HG03439 (cell line): ENCODE data around the gene PJA2.

Source experiments
- ATAC-seq: cut with Tn5 transposase; IDR thresholded peaks from one replicate; pipeline ENCODE4 v1.9.1; 2021; ENCODE audit warnings: mild to moderate bottlenecking, moderate library complexity; ENCODE audit not compliant: unreplicated experiment

Gene PJA2

DNA sequence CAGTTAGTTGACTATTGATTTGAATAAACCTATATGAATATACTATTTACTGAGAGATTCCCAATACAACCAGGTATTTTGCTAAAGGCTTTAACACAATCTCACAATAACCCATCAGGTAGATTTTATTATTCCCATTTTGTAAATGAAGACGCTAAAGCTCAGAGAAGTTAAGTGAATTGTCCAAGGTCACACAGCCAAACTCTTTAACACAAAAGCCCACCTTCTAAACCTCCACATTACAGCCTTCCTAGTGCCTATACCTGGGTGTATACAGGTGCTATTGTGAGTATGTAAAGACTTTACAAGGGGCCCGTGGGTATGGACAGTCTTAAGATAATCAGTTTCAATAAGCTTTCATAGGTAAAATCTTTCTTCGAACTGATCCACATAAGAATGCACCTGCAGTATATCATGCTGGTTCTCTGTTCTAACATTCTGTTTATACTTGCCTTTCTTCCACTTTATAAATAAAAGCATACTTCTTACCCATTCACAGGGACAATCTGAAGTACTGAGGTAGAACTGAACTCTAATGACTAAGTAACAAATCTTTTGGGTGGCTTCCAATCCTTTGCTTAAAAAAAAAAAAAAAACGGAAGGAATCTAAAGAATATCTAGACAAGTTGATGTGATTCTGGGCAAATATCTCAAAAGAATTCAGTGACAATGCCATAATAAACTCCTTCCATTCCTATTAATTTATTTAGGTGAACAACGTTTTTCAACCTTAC lies 59.1 kb downstream of the PJA2 start:
- ATAC-seq: no peak

DNA sequence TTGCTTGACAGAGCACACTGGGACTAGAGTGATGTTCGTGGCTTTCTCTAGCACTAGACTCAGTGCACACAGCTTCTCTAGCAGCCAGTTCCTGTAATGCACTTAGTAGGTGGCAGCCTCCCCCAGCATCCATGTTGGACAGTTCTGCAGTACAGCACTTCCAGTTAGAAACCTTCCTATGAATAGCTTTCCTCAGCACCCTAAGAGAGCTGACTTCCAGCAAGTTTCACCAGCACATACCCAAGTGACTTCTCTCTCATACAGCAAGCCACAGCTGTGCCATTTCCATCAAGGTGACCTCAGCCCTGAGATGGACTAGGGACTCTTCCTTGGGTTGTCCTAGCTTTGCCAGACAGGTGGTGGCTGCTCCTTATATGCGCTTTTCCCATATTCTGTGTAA lies 60.4 kb downstream of the PJA2 start:
- no peak for ATAC-seq

DNA sequence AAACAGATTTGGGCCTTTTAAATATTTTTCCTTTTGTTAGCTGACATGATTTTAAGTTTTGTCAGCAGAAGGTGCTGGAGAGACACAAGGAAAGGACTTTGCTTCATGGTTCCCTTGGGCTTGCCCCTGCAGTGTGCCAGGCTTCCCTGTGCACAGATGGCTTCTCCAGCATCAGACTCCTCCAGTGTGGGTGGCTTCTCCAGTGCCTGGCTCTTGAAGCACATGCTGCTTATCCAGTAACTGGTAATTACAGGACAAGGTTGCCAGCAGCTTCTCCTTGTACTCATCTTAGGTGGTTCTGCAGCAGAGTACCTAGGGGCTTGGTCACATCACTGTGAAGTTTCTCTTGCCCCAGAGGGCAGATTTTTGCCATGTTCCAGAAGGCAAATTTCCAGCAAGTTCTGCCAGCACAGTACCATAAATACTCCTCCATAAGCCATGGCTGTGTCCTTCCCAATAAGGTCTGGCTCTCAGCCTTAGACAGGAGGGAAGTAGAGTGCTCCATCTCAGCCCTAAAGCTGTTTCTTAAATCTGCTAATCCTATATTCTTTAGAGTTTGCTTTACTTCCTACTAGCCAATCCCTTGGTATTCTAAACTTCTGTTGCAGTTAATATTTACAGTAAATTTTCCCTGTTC lies 62.4 kb downstream of the PJA2 start:
- ATAC-seq: no peak

DNA sequence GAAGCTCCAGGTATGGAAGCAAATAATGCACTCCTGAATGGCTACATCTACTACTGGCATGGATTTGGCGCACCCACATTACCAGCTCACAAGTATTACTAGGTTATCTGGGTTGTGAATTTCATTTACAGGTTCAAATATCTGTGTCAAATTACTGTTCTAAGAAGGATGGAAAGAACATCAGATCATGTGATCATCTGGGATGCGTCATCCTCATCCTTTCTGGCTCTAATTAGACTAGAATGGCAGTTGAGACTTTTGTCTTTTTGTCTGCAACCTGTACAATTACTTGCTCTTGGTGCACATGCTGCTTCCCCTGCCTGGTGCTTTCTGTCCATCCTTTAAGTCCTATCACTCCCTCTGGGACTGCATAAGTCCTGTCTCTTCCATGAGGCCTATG lies 64.1 kb downstream of the PJA2 start:
- ATAC-seq: no peak

DNA sequence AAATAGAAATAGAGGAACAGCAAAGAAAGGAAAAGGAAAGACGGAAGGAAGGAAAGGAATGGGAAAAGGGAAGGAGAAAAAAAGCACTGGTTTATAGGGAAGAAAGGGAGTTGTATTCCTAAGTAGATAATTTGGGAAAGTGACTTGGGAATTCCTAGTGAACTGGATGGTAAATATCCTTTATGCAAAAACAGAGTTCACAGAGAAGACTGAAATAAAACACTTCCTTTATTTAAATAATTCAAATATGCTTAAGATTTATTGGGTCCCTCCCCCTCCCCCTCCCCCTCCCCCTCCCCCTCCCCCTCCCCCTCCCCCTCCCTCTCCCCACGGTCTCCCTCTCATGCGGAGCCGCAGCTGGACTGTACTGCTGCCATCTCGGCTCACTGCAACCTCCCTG lies 69.4 kb downstream of the PJA2 start:
- no peak for ATAC-seq

DNA sequence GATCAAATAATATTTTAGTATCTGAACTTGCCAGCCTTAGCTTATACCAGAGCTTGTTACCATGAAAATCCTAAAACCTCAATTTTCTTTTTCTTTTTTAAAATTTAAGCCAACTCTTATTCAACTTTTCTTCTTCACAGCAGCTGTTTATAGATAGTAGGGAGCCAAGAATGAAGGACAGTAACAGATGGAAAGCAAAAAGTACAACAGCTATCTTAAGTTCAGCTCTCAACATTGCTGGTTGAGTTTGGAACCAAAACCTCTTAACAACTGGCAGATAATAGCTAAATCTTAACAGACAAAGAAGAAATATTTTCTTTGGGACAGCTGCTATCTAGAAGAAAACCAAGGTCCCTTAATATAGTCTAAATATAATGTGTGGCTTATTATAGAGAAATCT lies 74.7 kb downstream of the PJA2 start:
- no peak for ATAC-seq

DNA sequence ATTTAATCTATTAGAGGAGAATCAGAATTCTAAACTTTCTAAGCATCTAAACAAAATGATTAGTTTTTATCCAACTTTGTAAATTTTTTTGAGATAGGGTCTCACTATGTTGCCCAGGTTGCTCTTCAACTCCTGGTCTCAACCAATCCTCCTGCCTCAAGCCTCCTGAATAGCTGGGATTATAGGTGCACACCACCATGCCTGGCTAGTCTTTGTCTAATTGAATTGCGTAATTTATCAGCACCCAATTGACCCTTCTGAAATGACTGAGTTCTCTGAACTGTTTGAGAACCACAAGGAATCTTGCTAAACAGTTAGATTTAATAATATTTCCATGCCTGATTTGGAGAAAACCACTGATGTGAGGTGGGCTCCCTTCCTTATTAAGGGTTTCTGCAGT lies 75.7 kb downstream of the PJA2 start:
- no peak for ATAC-seq

DNA sequence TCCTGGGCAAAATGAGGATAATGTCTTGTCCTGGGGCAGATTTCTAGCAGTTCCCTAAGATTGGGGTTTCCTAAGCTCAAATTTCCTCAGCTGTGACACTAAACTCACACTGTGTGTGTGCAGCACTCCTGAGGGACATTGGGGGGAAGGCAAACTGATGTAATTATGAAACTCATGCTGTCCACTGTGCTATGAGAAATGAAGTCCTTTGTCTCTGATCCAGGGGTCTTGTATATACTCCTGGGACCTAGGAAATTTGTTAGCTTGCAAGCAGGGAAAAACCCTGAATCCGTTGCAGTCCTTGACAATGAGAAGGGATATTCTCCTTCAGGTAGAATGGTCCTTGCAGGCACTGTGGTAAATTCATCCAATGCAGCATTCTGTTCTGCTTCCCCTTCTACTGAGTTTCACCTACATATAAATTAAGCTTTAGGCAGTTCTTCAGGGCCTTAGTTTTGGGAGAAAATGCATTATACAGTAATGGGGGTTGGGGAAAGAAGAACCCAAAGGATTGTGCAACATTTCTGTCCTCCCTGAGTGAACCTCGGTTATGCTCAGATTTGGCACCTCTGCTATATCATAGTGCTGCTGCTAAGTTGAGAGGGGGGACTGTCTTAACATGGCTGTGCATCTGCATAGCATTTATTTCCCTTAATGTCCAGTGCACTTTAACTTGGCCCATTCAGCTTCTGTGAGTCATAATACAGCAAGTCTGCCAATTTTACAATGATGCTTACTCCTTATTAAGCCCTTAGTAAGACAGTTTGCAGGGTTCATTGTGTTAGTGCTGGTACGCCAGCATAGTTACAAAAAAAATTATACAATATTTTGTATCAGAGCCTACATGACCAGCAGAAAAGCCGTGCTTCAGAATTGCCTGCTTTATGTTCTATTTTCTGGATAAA lies 80.2 kb downstream of the PJA2 start:
- ATAC-seq: no peak

DNA sequence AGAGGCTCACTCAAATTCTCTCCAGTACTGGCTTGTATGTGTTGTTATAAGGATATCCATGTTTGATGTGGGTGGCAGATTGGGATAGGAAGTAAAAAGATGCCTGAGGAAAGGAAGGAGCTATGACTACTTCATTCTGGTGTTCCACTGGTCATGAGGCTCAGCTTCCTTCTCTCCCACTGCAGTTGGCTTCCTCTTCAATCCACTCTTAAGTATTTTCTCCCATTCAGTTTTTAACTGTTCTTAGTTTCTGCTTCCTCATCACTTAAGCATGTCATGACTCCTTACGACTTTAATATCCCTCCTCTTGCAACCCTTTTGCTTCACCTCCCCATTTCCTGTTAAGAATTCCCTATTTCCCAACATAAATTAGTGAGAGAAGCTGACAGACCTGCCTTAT lies 81.1 kb downstream of the PJA2 start:
- ATAC-seq: no peak

DNA sequence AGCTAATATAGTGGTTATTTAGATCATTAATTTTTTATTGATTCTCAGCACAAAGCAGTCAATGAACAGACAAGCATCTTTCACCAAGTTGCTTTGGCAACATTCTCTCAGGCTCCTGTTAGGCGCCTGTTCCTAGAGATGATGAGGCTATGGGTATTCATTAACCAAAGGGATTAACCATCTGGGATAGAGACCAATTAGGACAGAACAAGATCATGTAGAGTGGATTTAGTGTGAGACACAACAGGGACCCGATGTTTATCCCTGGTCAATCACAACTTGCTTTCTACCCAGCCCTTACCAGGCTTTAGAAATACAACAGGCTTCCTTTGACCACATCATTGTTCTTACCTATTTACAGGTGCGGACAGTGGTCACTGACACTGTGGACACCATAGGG lies 82.2 kb downstream of the PJA2 start:
- ATAC-seq: no peak

DNA sequence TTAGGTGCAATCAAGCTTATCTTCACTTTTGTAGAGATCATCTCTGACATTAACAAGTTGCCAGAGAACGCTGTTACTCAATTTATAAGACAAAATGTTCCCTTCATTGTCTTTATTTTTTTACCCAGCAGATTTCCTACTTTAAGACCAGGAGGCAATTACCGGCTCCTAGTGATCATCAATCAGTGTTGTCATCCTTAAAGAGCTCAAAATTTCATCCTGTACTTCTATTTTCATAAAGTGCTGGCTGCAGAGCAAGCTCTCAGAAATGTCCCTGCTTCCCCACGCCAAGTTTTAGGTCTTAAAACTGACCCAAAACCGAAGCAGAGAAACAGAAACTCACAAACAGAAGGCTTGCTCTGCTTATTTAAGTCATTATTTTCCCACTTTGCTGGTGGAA lies 82.9 kb downstream of the PJA2 start:
- no peak for ATAC-seq

DNA sequence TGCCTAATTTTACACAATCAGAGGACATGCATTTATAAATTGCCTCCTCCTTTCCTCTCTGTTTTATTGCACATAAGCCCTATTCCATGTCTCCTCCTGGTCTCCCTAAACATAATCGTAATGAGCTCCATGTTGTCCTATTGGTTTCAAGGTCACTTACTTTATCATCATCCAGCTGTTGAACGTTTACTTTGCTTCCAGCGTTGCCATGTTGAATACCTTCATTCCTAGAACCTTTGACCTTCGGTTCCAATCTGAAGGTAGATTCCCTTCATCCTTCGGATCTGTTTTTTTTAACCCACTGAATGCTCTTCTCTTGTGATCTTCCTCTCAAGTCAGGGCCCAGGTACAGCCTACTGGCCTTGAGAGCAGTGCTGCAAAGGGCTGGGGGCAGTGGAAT lies 84.3 kb downstream of the PJA2 start:
- no peak for ATAC-seq

DNA sequence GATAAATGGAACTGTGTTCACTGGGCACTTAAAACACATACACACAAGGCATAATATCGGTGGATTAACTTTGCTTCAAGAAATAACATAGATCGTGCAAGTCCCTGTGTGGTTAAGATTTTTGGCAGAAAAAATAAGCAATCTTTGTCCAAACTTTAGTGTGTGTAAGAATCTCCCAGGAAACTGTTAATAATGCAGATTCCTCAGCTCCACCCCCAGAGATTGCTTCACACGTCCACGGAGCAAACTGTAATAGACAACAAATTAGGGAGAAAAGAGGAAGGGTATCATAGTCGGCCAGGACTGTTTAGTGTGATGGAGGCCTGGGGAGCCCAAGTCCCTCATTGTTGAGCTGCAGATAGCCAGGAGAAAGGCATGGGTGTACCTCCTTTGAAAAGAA lies 84.8 kb downstream of the PJA2 start:
- ATAC-seq: no peak

DNA sequence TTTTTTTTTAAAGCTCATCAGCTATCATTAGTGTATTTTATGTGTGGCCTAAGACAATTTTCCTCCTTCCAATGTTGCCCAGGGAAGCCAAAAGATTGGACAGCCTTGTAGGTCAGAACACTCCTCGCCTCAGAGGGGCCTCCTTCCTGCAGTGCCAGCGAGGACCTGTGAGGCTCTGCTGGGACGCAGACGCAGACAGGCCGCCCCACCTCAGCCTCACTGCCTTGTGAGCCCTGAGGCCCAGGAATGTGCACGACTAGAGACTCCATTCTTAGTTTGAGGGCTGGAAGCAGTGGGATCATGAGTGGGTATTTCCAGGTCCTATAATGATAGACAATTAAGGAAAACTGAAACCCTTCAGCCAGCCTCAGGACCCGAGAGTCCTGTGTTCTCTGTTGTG lies 85.4 kb downstream of the PJA2 start:
- no peak for ATAC-seq

DNA sequence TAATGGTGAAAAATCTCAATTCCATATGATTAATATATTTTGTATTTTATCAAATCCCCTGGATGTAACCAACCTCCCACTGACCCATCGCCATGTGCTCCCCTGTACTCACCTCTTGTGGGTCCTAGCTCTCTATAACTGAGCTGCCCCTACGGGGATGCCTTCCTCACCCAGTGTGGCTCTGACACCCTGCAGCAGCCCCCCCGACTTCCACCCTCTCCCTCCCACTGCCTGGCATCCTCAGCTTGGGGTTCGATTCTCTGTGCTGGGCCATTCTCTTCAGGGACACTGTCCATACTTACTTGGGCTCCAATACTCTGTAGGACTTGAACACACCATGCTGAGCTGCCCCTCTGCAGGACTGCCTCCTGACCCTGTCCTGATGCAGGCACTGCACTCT lies 87.1 kb downstream of the PJA2 start:
- ATAC-seq: no peak

DNA sequence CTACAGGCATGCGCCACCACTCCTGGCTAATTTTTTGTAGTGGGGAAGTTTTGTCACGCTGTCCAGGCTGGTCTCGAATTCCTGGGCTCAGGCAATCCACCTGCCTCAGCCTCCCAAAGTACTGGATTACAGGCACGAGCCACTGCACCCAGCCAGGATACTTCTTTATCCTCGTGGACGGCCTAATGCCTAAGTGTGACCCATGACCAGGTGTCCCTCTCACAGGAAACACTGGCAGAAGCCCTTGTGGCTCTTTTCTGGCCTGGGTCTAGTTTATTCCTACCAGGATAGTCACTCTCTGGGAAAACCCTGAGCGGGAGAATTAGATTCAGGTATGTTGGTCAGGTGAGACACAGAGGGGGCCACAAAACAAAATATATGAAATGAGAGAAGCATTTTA lies 90.4 kb downstream of the PJA2 start:
- ATAC-seq: no peak

DNA sequence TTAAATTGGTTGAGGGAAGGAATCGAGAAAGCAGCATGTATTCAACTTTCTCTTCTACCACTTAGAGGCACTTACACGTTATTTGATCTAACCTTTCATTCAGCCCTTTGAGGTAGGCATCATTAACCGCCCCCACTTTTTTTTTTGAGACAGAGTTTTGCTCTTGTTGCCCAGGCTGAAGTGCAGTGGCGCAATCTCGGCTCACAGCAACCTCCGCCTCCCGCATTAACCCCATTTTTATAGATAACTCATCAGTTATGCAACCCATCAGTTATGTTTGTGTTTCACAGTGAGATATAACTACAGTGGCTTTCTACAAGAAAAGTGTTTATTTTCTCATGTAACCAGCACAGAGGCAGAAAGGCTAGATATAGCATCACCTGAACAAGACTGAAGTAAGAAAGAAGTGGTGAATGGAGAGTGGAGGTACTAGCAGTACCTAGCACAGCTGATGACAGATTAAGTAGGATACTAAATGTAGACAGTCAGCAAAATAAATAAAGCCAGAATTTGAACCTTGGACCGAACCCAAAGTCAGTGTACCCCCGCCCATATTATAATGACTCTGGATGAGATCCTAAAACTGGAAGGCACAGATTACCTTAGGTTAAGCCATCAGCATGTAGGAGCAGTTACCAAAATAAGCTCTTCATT lies 91.2 kb downstream of the PJA2 start:
- ATAC-seq: no peak

DNA sequence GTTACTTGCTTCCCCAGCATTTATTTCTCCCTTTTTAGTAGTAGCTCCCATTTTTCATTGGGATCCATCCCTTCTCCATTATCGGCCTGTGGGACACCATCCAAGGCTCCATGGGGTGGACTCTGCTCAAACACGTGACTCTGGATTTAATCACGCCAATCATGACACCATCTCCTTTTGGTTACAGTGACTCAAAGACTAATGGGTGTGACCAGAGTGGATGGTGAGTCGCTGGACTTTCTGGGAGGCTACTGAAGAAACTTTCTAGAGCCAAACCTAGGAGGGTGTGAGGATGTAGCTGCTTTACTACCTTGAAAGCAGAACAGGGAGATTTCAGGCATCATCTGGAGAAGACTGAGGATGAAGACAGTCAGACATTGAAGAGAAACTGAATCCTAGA lies 93.1 kb downstream of the PJA2 start:
- ATAC-seq: no peak

DNA sequence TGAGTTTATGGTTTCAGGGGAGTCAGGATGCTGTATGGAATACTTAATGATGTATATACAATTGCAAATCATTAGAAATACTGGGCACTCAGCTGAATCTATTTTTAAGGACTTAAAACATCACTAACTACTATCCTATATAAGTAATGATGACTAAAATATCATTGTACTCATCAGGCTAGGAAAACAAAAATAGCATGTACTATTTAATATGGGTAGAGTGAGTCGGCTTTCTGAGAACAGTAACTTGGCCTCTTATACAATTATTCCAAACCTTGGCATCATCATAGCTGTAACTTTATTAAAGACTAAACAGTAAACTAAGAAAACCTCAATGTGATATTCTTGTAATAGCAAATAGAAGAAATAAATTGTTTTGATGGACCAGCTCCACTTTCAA lies 94.5 kb downstream of the PJA2 start:
- no peak for ATAC-seq

DNA sequence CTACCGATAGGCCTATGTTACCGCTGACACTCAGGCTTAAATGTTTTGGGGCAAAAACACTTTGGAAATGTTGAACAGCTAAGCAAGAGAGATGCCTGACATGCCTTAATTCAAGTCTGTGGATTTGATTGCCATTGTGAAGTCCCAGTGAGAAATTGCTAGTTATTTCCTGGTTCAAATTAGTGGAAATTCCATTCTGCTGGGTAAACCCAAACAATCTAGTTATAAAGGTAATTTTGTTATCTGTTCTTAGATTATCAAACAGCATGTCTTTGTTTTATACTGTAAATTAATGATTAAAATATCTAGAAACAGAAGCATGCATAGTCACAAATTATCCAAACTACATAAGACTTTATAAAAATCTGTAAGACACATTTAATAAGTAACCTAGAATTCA lies 96.6 kb downstream of the PJA2 start:
- ATAC-seq: no peak

DNA sequence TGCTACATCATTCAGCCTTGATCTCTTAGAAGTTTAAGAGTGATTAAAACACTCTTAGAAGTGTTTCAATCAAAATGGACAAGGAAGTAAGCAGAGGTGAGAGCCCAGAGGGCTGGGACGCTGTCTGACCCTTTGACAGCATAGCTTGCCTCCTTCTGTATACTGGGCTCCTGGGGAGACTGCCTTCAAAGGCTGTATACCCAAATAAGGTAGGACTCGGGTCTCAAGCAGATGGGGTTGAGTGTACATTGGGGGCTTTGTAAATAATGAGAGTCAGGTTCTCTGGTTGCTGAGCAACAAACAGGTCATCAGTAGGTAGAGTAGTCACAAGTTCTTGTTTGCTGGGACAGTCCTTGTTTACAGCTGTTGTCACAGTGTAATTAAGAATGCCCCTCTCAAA lies 97.1 kb downstream of the PJA2 start:
- ATAC-seq: no peak
